CD4-positive, alpha-beta memory T cell (primary cell): ENCODE measurements around the gene PIK3R2. TPM values are rescaled to one million over a fixed set of nuclear protein-coding genes. Genes with fewer than 3 reads are reported as not detected.

Experiments
- CTCF ChIA-PET: fragments of 350-600 bp; sonication (Branson Sonifier 250); formaldehyde crosslinking; loops from one replicate; lab custom pipeline; 2021; ENCODE audit warnings: inconsistent platforms; ENCODE audit not compliant: partially characterized antibody; lab: Charles Lee
- POLR2A ChIA-PET: fragments of 350-600 bp; sonication (Branson Sonifier 250); formaldehyde crosslinking; loops from one replicate; lab custom pipeline; 2021; ENCODE audit not compliant: partially characterized antibody; lab: Charles Lee
- DNase-seq, 5 donors: peaks; one replicate each; pipeline versions ENCODE4 v3.0.0 to v3.0.0-alpha.2; 2020 to 2022; ENCODE audit warnings: mixed read lengths in 1 of 5
- H3K27ac ChIP-seq: one replicate; pipeline ENCODE4 v1.7.0; 2013; ENCODE audit warnings: low read depth, low read length
- H3K27me3 ChIP-seq: 2 replicates; pipeline ENCODE4 v1.7.0; 2013; ENCODE audit warnings: mild to moderate bottlenecking, low read length, moderate library complexity; ENCODE audit not compliant: insufficient read depth
- H3K36me3 ChIP-seq: 2 replicates; pipeline ENCODE4 v1.7.0; 2013; ENCODE audit warnings: mild to moderate bottlenecking, low read length, moderate library complexity; ENCODE audit not compliant: insufficient read depth
- H3K4me1 ChIP-seq: 2 replicates; pipeline ENCODE4 v1.7.0; 2013; ENCODE audit warnings: mild to moderate bottlenecking, low read length, moderate library complexity; ENCODE audit not compliant: insufficient read depth
- H3K4me3 ChIP-seq, 2 donors: one replicate each; pipeline ENCODE4 v1.7.0; 2013; ENCODE audit warnings: low read length in 2 of 2, mild to moderate bottlenecking in 1 of 2
- H3K9me3 ChIP-seq, 2 donors: one replicate each; pipeline ENCODE4 v1.7.0; 2013; ENCODE audit warnings: low read length in 2 of 2, control low read depth in 1 of 2; ENCODE audit not compliant: control insufficient read depth in 1 of 2
- H3K27ac Mint-ChIP-seq, 7 donors: one replicate each; pipeline ENCODE4 v1.8.0; 2020 to 2021; ENCODE audit warnings: mixed read lengths in 7 of 7, mild to moderate bottlenecking in 6 of 7, inconsistent platforms in 3 of 7, moderate library complexity in 3 of 7
- H3K27me3 Mint-ChIP-seq, 2 donors: one replicate each; pipeline ENCODE4 v1.8.0; 2020 to 2021; ENCODE audit warnings: mixed read lengths in 2 of 2
- H3K36me3 Mint-ChIP-seq, 2 donors: one replicate each; pipeline ENCODE4 v1.8.0; 2020 to 2021; ENCODE audit warnings: mixed read lengths in 2 of 2, inconsistent platforms in 1 of 2, mild to moderate bottlenecking in 1 of 2
- H3K4me1 Mint-ChIP-seq, 4 donors: one replicate each; pipeline ENCODE4 v1.8.0; 2020 to 2021; ENCODE audit warnings: mixed read lengths in 4 of 4, mild to moderate bottlenecking in 1 of 4
- H3K4me3 Mint-ChIP-seq, 8 donors: one replicate each; pipeline ENCODE4 v1.8.0; 2020 to 2021; ENCODE audit warnings: mixed read lengths in 8 of 8, mild to moderate bottlenecking in 7 of 8, moderate library complexity in 6 of 8, inconsistent platforms in 3 of 8
- H3K9me3 Mint-ChIP-seq, 8 donors: one replicate each; pipeline ENCODE4 v1.8.0; 2020 to 2021; ENCODE audit warnings: mixed read lengths in 8 of 8, mild to moderate bottlenecking in 5 of 8, inconsistent platforms in 3 of 8, moderate library complexity in 1 of 8
- intact Hi-C: fragments of 100-400 bp; cut with micrococcal nuclease; formaldehyde crosslinking; loops from one replicate; pipeline ENCODE4 v1.15.1; 2023
- polyA plus RNA-seq, 2 donors: library from polyadenylated mRNA; unstranded; fragments of 300-500 nt; fragmentation: Illumina TruSeq; gene quantifications; one replicate each; pipeline ENCODE4 v1.2.3, GENCODE V29; 2021
- total RNA-seq, 2 experiments: library from RNA; stranded (reverse); gene quantifications; one replicate each; pipeline ENCODE4 v1.2.3, GENCODE V29; 2021

The PIK3R2 gene
- total and polyA plus RNA-seq, 4 experiments from 2014 or later: 1.5 to 23.0 (median 12.4) TPM

- H3K4me3 ChIP-seq: no peak overlapping the region
- no peaks in the 10 kb centered on the region for H3K27me3 ChIP-seq
Measured at GRCh38 chr19:18168673-18169381, 15.9 kb downstream of the PIK3R2 start.

GRCh38 chr19:18170714-18171255, 17.8 kb downstream of the PIK3R2 start:
- CTCF ChIA-PET: interaction anchor here (0.6 to 3.1 kb wide), 5 partner anchors 11 to 114 kb away, joined by 3 to 20 read pairs (median 3); no protein-coding TSS in a partner anchor
- H3K4me3 Mint-ChIP-seq: no peak overlapping the region
- H3K4me1 Mint-ChIP-seq: peaks cover 5 to 24% (median 13%) of the 10 kb centered on the region in 4 donors
- H3K9me3 ChIP-seq: no peaks in the 10 kb centered on the region
- peaks cover 18% of the 10 kb centered on the region for H3K4me1 ChIP-seq
- no peaks in the 10 kb centered on the region for H3K27me3 Mint-ChIP-seq
- H3K36me3 ChIP-seq: peaks cover 4% of the 10 kb centered on the region
- H3K27me3 ChIP-seq: no peaks in the 10 kb centered on the region
- peaks cover 18 to 22% of the 10 kb centered on the region in 2 donors for H3K36me3 Mint-ChIP-seq
- POLR2A ChIA-PET: interaction anchor here (1.2 kb wide), 1 partner anchor 21 kb away, joined by 4 read pairs; no protein-coding TSS in a partner anchor
- intact Hi-C loops: no loop called here
- no peak for DNase-seq
- H3K9me3 Mint-ChIP-seq: no peaks in the 10 kb centered on the region
- peak overlapping the region in 4 of 7 donors; percentile 15 to 50 (median 46) for H3K27ac Mint-ChIP-seq
- no peak overlapping the region for H3K27ac ChIP-seq
- H3K4me3 ChIP-seq: no peak overlapping the region

More at GRCh38 chr19:18168673-18169381, 15.9 kb downstream of the PIK3R2 start:
- ChIA-PET CTCF (interaction anchor here (1.1 to 12.0 kb wide), 7 partner anchors 17 to 162 kb away, joined by 3 to 125 read pairs (median 5); a partner anchor contains a TSS), POLR2A (interaction anchor here (0.6 to 1.2 kb wide), 5 partner anchors 23 to 72 kb away, joined by 3 to 6 read pairs (median 3); no protein-coding TSS in a partner anchor)
- intact Hi-C loops: loop anchor here (1.0 to 10.0 kb wide), 3 partner anchors 56 to 224 kb away; no protein-coding TSS in a partner anchor
- Histone ChIP-seq H3K36me3 (peaks cover 7% of the 10 kb centered on the region), H3K4me1 (peaks cover 4% of the 10 kb centered on the region), H3K9me3 (no peaks in the 10 kb centered on the region), H3K27ac (no peak overlapping the region)
- Mint-ChIP-seq H3K4me1 (peaks cover 3 to 8% (median 5%) of the 10 kb centered on the region in 4 donors), H3K9me3 (no peaks in the 10 kb centered on the region), H3K27ac (no peak overlapping the region), H3K4me3 (no peak overlapping the region), H3K27me3 (no peaks in the 10 kb centered on the region), H3K36me3 (peaks cover 20 to 21% of the 10 kb centered on the region in 2 donors)
- no peak for DNase-seq

GRCh38 chr19:18171605-18172327, 18.8 kb downstream of the PIK3R2 start:
- no peaks in the 10 kb centered on the region for H3K9me3 ChIP-seq
- H3K4me3 ChIP-seq: no peak overlapping the region
- no peaks in the 10 kb centered on the region for H3K36me3 ChIP-seq
- Mint-ChIP-seq H3K4me1 (peaks cover 5 to 24% (median 13%) of the 10 kb centered on the region in 4 donors), H3K36me3 (peaks cover 17% of the 10 kb centered on the region in 2 donors), H3K4me3 (peak overlapping the region in 2 of 8 donors; percentile 5 to 6), H3K27ac (peak overlapping the region in 4 of 7 donors; percentile 15 to 68 (median 53)), H3K27me3 (no peaks in the 10 kb centered on the region), H3K9me3 (no peaks in the 10 kb centered on the region)
- intact Hi-C loops: loop anchor here (2.0 kb wide), 1 partner anchor 21 kb away; the partner anchor contains the start of gene MPV17L2
- H3K4me1 ChIP-seq: peaks cover 18% of the 10 kb centered on the region
- ChIA-PET POLR2A (interaction anchor here (0.5 kb wide), 1 partner anchor 108 kb away, joined by 4 read pairs; no protein-coding TSS in a partner anchor), CTCF (interaction anchor here (1.2 to 3.1 kb wide), 3 partner anchors 8 to 59 kb away, joined by 3 to 20 read pairs (median 3); no protein-coding TSS in a partner anchor)
- H3K27me3 ChIP-seq: no peaks in the 10 kb centered on the region
- DNase-seq: no peak
- H3K27ac ChIP-seq: no peak overlapping the region

GRCh38 chr19:18172331-18173053, 19.5 kb downstream of the PIK3R2 start:
- H3K27ac ChIP-seq: peak overlapping the region; percentile 62

GRCh38 chr19:18173054-18173571, 20.1 kb downstream of the PIK3R2 start:
- Histone ChIP-seq H3K27me3 (no peaks in the 10 kb centered on the region), H3K9me3 (no peaks in the 10 kb centered on the region), H3K36me3 (no peaks in the 10 kb centered on the region), H3K27ac (peak overlapping the region; percentile 62), H3K4me1 (peaks cover 18% of the 10 kb centered on the region), H3K4me3 (peak overlapping the region in 1 of 2 donors; percentile 77)
- CTCF ChIA-PET: interaction anchor here (1.3 to 3.1 kb wide), 2 partner anchors 9 to 60 kb away, joined by 3 to 20 read pairs; no protein-coding TSS in a partner anchor
- H3K36me3 Mint-ChIP-seq: peaks cover 7 to 12% of the 10 kb centered on the region in 2 donors
- no peaks in the 10 kb centered on the region for H3K9me3 Mint-ChIP-seq
- H3K4me1 Mint-ChIP-seq: peaks cover 4 to 21% (median 11%) of the 10 kb centered on the region in 4 donors
- H3K4me3 Mint-ChIP-seq: peak overlapping the region; percentile 22 to 96 (median 90)
- DNase-seq: no peak
- intact Hi-C loops: loop anchor here (2.0 kb wide), 1 partner anchor 20 kb away; the partner anchor contains the start of gene MPV17L2
- H3K27me3 Mint-ChIP-seq: no peaks in the 10 kb centered on the region
- peak overlapping the region in 5 of 7 donors; percentile 52 to 87 (median 84) for H3K27ac Mint-ChIP-seq
- POLR2A ChIA-PET: no interaction called here

More at GRCh38 chr19:18172331-18173053, 19.5 kb downstream of the PIK3R2 start:
- no peaks in the 10 kb centered on the region for H3K9me3 ChIP-seq
- peak overlapping the region in 6 of 8 donors; percentile 22 to 93 (median 67) for H3K4me3 Mint-ChIP-seq
- no peak overlapping the region for H3K4me3 ChIP-seq
- no peaks in the 10 kb centered on the region for H3K36me3 ChIP-seq
- ChIA-PET POLR2A (no interaction called here), CTCF (interaction anchor here (1.3 to 3.1 kb wide), 2 partner anchors 9 to 60 kb away, joined by 3 to 20 read pairs; no protein-coding TSS in a partner anchor)
- no peaks in the 10 kb centered on the region for H3K9me3 Mint-ChIP-seq
- H3K36me3 Mint-ChIP-seq: peaks cover 12 to 16% of the 10 kb centered on the region in 2 donors
- intact Hi-C loops: loop anchor here (2.0 kb wide), 1 partner anchor 20 kb away; the partner anchor contains the start of gene MPV17L2
- peaks cover 5 to 24% (median 13%) of the 10 kb centered on the region in 4 donors for H3K4me1 Mint-ChIP-seq
- peaks cover 18% of the 10 kb centered on the region for H3K4me1 ChIP-seq
- peak overlapping the region in 6 of 7 donors; percentile 52 to 81 (median 66) for H3K27ac Mint-ChIP-seq
- DNase-seq: no peak
- H3K27me3 ChIP-seq: no peaks in the 10 kb centered on the region
- H3K27me3 Mint-ChIP-seq: no peaks in the 10 kb centered on the region
